ENCODE data around the gene PLA2G10. TPM values are rescaled to one million over a fixed set of nuclear protein-coding genes. Genes with fewer than 3 reads are reported as not detected.

The PLA2G10 gene
- total and polyA plus RNA-seq, 2 of the 13 experiments (the other 11 are each of a cell fraction or from before 2014, with no cell fraction given) = not detected

GRCh38 chr16:14632693-14633569, 61.2 kb downstream of the PLA2G10 start, which contains the start of gene BFAR:
Gene BFAR (plus strand): TSS chr16:14632951. CDS start chr16:14644347, 11,396 bp downstream.
- Histone ChIP-seq H3K4me1 (ENCODE audit: insufficient read depth, low read length) (peaks cover 72% of the 10 kb centered on the region), H3K9me3 (ENCODE audit: low read length) (no peaks in the 10 kb centered on the region), H4K20me1 (ENCODE audit: insufficient read depth, low read length) (peaks cover 30% of the 10 kb centered on the region), H2AFZ (ENCODE audit: low read length) (no peak within 1 kb of the TSS), H3K4me2 (ENCODE audit: low read depth, low read length) (peak within 1 kb of the TSS; percentile 99), H3K27me3 (ENCODE audit: control insufficient read depth in 1 of 2, insufficient read depth in 2 of 2, low read length in 2 of 2) (no peaks in the 10 kb centered on the region; a peak in 1 of 5 replicates), H3K27ac (ENCODE audit: extremely low read length, insufficient read depth, low read length) (peak within 1 kb of the TSS; percentile 80), H3K79me2 (ENCODE audit: insufficient read depth, low read length) (peaks cover 65% of the 10 kb centered on the region), H3K4me3 (replicated peaks in 1 of 3; ENCODE audit: insufficient read depth in 1 of 3, low read depth in 2 of 3, low read length in 3 of 3) (peak within 1 kb of the TSS; percentile 89 to 95 (median 91)), H3K36me3 (replicated peaks in 1 of 2; ENCODE audit: control insufficient read depth in 1 of 2, insufficient read depth in 2 of 2, low read length in 2 of 2) (peaks cover 0 to 13% of the 10 kb centered on the region in 2 experiments; a peak in 4 of 5 replicates), H3K9ac (ENCODE audit: insufficient read depth, low read depth, low read length) (peak within 1 kb of the TSS; percentile 93)
- DNase-seq (ENCODE audit: low spot score) (peak; percentile 99), FAIRE-seq (peak; percentile 82), ATAC-seq (peak; percentile 87)
- CTCF ChIA-PET (ENCODE audit: low intra/inter-chr PET ratio, low total read pairs) = no interaction called here
- WGBS (ENCODE audit: low lambda C conversion rate) = 2% methylated on average over 62 of the region's 69 CpGs
- intact Hi-C loops (cut with micrococcal nuclease; ENCODE audit: unreplicated experiment) (loop anchor here (5.0 kb wide), 1 partner anchor 231 kb away; no protein-coding TSS in a partner anchor), in situ Hi-C loops (cut with HindIII; ENCODE audit: extremely low pct_ligation_motif_present, low pct_unique_long_range_greater_than_20kb) (no loop called here)
- POLR2A ChIA-PET = interaction anchor here (0.6 to 1.7 kb wide), 8 partner anchors 10 to 347 kb away, joined by 3 to 8 read pairs (median 3); no protein-coding TSS in a partner anchor
- TSS peak; percentile 68 for BruUV-seq (replicated peaks)
- TF ChIP-seq FUBP1 (CRISPR knock-in tag; IDR thresholded peaks at IDR 0.05; ENCODE audit: borderline replicate concordance) = no peak
- peak; percentile 84 for TF ChIP-seq IRF9 (CRISPR knock-in tag; IDR thresholded peaks at IDR 0.05; ENCODE audit: borderline replicate concordance)
- no peak for TF ChIP-seq GRHL1 (CRISPR knock-in tag; conservative IDR thresholded peaks at IDR 0.05)
- peak; percentile 59; the same call in 1 of the 2 replicates for TF ChIP-seq ATF1 (CRISPR knock-in tag; IDR thresholded peaks at IDR 0.05)
- TF ChIP-seq MXD3 (CRISPR knock-in tag; IDR thresholded peaks at IDR 0.05) = peak; percentile 68
- TF ChIP-seq BATF2 (CRISPR knock-in tag; IDR thresholded peaks at IDR 0.05) = 0 out of 2 replicates have a peak, but pooled peaks have one; percentile 59
- 0 out of 2 replicates have a peak, but pooled peaks have one; percentile 19 for TF ChIP-seq ZSCAN29 (CRISPR knock-in tag; conservative IDR thresholded peaks at IDR 0.05)
- peak; percentile 78; the same call in 1 of the 2 replicates for TF ChIP-seq ZFP91 (CRISPR knock-in tag; IDR thresholded peaks at IDR 0.05; ENCODE audit: borderline replicate concordance)
- no peak for TF ChIP-seq ISX (CRISPR knock-in tag; conservative IDR thresholded peaks at IDR 0.05)
- peak; percentile 55 for TF ChIP-seq ZBTB26 (CRISPR knock-in tag; IDR thresholded peaks at IDR 0.05; ENCODE audit: borderline replicate concordance)

All from HepG2 (cell line).